HepG2 (cell line): ENCODE results near the gene YBX2. TPM values are rescaled to one million over a fixed set of nuclear protein-coding genes. Genes with fewer than 3 reads are reported as not detected.

ENCODE experiments used
- ATAC-seq: fragments of 200-7000 bp; cut with Tn5 transposase; 3 replicates; pipeline ENCODE4 v1.9.1; 2020; ENCODE audit warnings: mild to moderate bottlenecking, moderate library complexity
- BruUV-seq: library from RNA; stranded (reverse); fragments of 400-500 nt; replicated peaks from 2 replicates; lab custom pipeline; 2021; lab: Mats Ljungman, UMichigan
- CTCF ChIA-PET: fragments of 300-600 bp; formaldehyde crosslinking; extraction: SDS; loops from one replicate; lab custom pipeline; 2021; ENCODE audit warnings: low total read pairs, inconsistent platforms, low intra/inter-chr PET ratio; lab: Yijun Ruan, JAX
- POLR2A ChIA-PET: fragments of 350-600 bp; sonication (Branson Sonifier 250); formaldehyde crosslinking; loops from one replicate; lab custom pipeline; 2020; ENCODE audit warnings: antibody characterized with exemption, inconsistent platforms; lab: Yijun Ruan, JAX
- DNase-seq: peaks from one replicate; pipeline ENCODE4 v3.0.0-alpha.2; 2015; ENCODE audit warnings: low spot score
- FAIRE-seq: peaks from 3 replicates; lab custom pipeline; 2011; peaks lifted over from hg19 to GRCh38; lab: Jason Lieb, UNC
- H2AFZ ChIP-seq: one replicate; pipeline ENCODE4 v1.6.1; 2011; ENCODE audit warnings: low read length, inconsistent platforms
- H3K27ac ChIP-seq: fragments of 300-600 bp; 3 replicates; pipeline ENCODE4 v1.8.0; 2011; ENCODE audit warnings: mixed run types, mild to moderate bottlenecking, mixed read lengths, low read length, inconsistent platforms; ENCODE audit not compliant: insufficient read depth; ENCODE audit errors: extremely low read length
- H3K27me3 ChIP-seq, 2 experiments: fragments of 200-600 bp in 1 of 2; 2 replicates in 1 of 2; 3 replicates in 1 of 2; pipeline versions ENCODE4 v1.6.0 to v1.8.0; 2011; ENCODE audit warnings: low read length in 2 of 2, mild to moderate bottlenecking in 2 of 2, moderate library complexity in 2 of 2, inconsistent platforms in 1 of 2; ENCODE audit not compliant: insufficient read depth in 2 of 2, control insufficient read depth in 1 of 2
- H3K36me3 ChIP-seq, 2 experiments: fragments of 200-600 bp in 1 of 2; replicated peaks in 1 of 2; 2 replicates in 1 of 2; 3 replicates in 1 of 2; pipeline versions ENCODE4 v1.5.1 to v1.8.0; 2011; ENCODE audit warnings: low read length in 2 of 2, inconsistent platforms in 1 of 2; ENCODE audit not compliant: insufficient read depth in 2 of 2, control insufficient read depth in 1 of 2
- H3K4me1 ChIP-seq: 2 replicates; pipeline ENCODE4 v1.5.1; 2012; ENCODE audit warnings: low read length, inconsistent platforms; ENCODE audit not compliant: insufficient read depth
- H3K4me2 ChIP-seq: 2 replicates; pipeline ENCODE4 v1.6.0; 2011; ENCODE audit warnings: low read depth, low read length, inconsistent platforms
- H3K4me3 ChIP-seq, 3 experiments: fragments of 200-600 bp in 1 of 3; sonication (generic), shearing (Covaris generic) in 1 of 3; replicated peaks in 1 of 3; 2 replicates each; pipeline ENCODE4 v1.5.1; 2011 to 2016; ENCODE audit warnings: low read length in 3 of 3, inconsistent platforms in 2 of 3, low read depth in 2 of 3, mild to moderate bottlenecking in 2 of 3, control low read depth in 1 of 3, mixed read lengths in 1 of 3; ENCODE audit not compliant: insufficient read depth in 1 of 3
- H3K79me2 ChIP-seq: one replicate; pipeline ENCODE4 v1.6.1; 2011; ENCODE audit warnings: low read length, inconsistent platforms; ENCODE audit not compliant: insufficient read depth
- H3K9ac ChIP-seq: 2 replicates; pipeline ENCODE4 v1.6.0; 2011; ENCODE audit warnings: mild to moderate bottlenecking, low read depth, low read length, inconsistent platforms; ENCODE audit not compliant: insufficient read depth
- H3K9me3 ChIP-seq: 2 replicates; pipeline ENCODE4 v1.5.1; 2012; ENCODE audit warnings: mild to moderate bottlenecking, low read length
- H4K20me1 ChIP-seq: 2 replicates; pipeline ENCODE4 v1.6.0; 2011; ENCODE audit warnings: inconsistent platforms, mild to moderate bottlenecking, low read length, moderate library complexity; ENCODE audit not compliant: insufficient read depth
- AGO2 ChIP-seq: fragments of 200-400 bp; formaldehyde crosslinking; optimal IDR thresholded peaks from 2 replicates; pipeline ENCODE3; 2017; ENCODE audit warnings: mild to moderate bottlenecking, low read depth, low read length, moderate library complexity
- ARHGAP35 ChIP-seq: sonication (generic); formaldehyde crosslinking; IDR thresholded peaks from 2 replicates; pipeline ENCODE4 v1.9.0; 2022; ENCODE audit warnings: mild to moderate bottlenecking, inconsistent platforms, moderate library complexity, missing genetic modification reagents, borderline replicate concordance
- CENPX ChIP-seq: sonication (generic); formaldehyde crosslinking; IDR thresholded peaks from 2 replicates; pipeline ENCODE4 v1.9.0; 2021; ENCODE audit warnings: mild to moderate bottlenecking, missing genetic modification reagents, moderate library complexity
- FOXM1 ChIP-seq: sonication (generic); formaldehyde crosslinking; IDR thresholded peaks from 2 replicates; pipeline ENCODE4 v1.5.0; 2020; ENCODE audit warnings: missing genetic modification reagents
- GABPA ChIP-seq, 2 experiments: IDR thresholded peaks; 2 replicates each; pipeline ENCODE4 v1.6.1; 2011 to 2016; ENCODE audit warnings: low read depth in 2 of 2, low read length in 1 of 2, missing biosample characterization in 1 of 2, missing genetic modification characterization in 1 of 2
- PAF1 ChIP-seq: IDR thresholded peaks from 2 replicates; pipeline ENCODE4 v1.6.1; 2016; ENCODE audit warnings: missing genetic modification reagents, missing compliant biosample characterization
- PHF5A ChIP-seq: IDR thresholded peaks from one replicate; pipeline ENCODE4 v1.6.1; 2018; ENCODE audit warnings: low read depth, missing genetic modification reagents; ENCODE audit not compliant: unreplicated experiment
- POLR2AphosphoS5 ChIP-seq: IDR thresholded peaks from 2 replicates; pipeline ENCODE4 v1.6.1; 2012; ENCODE audit warnings: low read depth, low read length
- POLR2G ChIP-seq: fragments of 200-400 bp; formaldehyde crosslinking; IDR thresholded peaks from 2 replicates; pipeline ENCODE4 v1.6.1; 2018; ENCODE audit warnings: mild to moderate bottlenecking, low read depth, low read length, moderate library complexity
- RBFOX2 ChIP-seq: fragments of 200-400 bp; formaldehyde crosslinking; IDR thresholded peaks from 2 replicates; pipeline ENCODE4 v1.6.1; 2017; ENCODE audit warnings: low read depth, mild to moderate bottlenecking, low read length
- SMAD3 ChIP-seq: sonication (generic); formaldehyde crosslinking; IDR thresholded peaks from 2 replicates; pipeline ENCODE4 v1.4.0; 2020; ENCODE audit warnings: missing genetic modification reagents
- SSRP1 ChIP-seq: IDR thresholded peaks from 2 replicates; pipeline ENCODE4 v1.6.1; 2016; ENCODE audit warnings: control low read depth
- ZFX ChIP-seq: sonication (generic); formaldehyde crosslinking; IDR thresholded peaks from 2 replicates; pipeline ENCODE4 v1.4.0; 2020; ENCODE audit warnings: mild to moderate bottlenecking, low read depth, missing genetic modification reagents, moderate library complexity
- ZHX2 ChIP-seq, 2 experiments: sonication (generic) in 1 of 2; formaldehyde crosslinking in 1 of 2; IDR thresholded peaks; 2 replicates each; pipeline versions ENCODE4 v1.6.1 to v1.9.0; 2014 to 2022; ENCODE audit warnings: antibody characterized with exemption in 1 of 2, borderline replicate concordance in 1 of 2, inconsistent platforms in 1 of 2, low read depth in 1 of 2, missing genetic modification reagents in 1 of 2
- ZNF343 ChIP-seq: sonication (generic); formaldehyde crosslinking; IDR thresholded peaks from 2 replicates; pipeline ENCODE4 v1.4.0; 2020; ENCODE audit warnings: mild to moderate bottlenecking, missing genetic modification reagents
- ZNF775 ChIP-seq: sonication (generic); formaldehyde crosslinking; IDR thresholded peaks from 2 replicates; pipeline ENCODE4 v1.4.0; 2020; ENCODE audit warnings: missing genetic modification reagents, mild to moderate bottlenecking, moderate library complexity, borderline replicate concordance
- WGBS: methylation state at CpG from one replicate; pipeline ENCODE4 v1.1.6; 2017; ENCODE audit warnings: low lambda C conversion rate; 5-methylcytosine and 5-hydroxymethylcytosine counted together
- in situ Hi-C: cut with HindIII; loops from 2 replicates; pipeline ENCODE4 v1.10.0; 2017; ENCODE audit warnings: low pct_unique_long_range_greater_than_20kb; ENCODE audit not compliant: extremely low pct_ligation_motif_present
- intact Hi-C: fragments of 100-400 bp; cut with micrococcal nuclease; formaldehyde crosslinking; loops from one replicate; pipeline ENCODE4 v1.10.0; 2022; ENCODE audit not compliant: unreplicated experiment
- polyA plus RNA-seq, 8 experiments: library from polyadenylated mRNA; depleted of rRNA in 3 of 8; stranded (reverse) in 7 of 8; unstranded in 1 of 8; fragments of >200 nt; fragmentation: Illumina TruSeq in 4 of 8; extraction: Trizol in 4 of 8; gene quantifications; 2 replicates each; pipeline versions ENCODE4 v1.2.1 to v1.2.3, GENCODE V29; 2011 to 2016; ENCODE audit warnings: low read depth in 4 of 8, missing spikeins in 1 of 8, mixed read lengths in 1 of 8; ENCODE audit not compliant: insufficient read depth in 1 of 8
- total RNA-seq, 5 experiments: library from RNA; depleted of rRNA; stranded (reverse); fragments of >200 nt; fragmentation: Illumina TruSeq; extraction: Trizol; gene quantifications; 2 replicates each; pipeline ENCODE4 v1.2.3, GENCODE V29; 2016; ENCODE audit warnings: low read depth in 1 of 5

The YBX2 gene
- total and polyA plus RNA-seq, 2 of the 13 experiments (the other 11 are each of a cell fraction or from before 2014, with no cell fraction given): 0.12 to 0.22 TPM

DNA sequence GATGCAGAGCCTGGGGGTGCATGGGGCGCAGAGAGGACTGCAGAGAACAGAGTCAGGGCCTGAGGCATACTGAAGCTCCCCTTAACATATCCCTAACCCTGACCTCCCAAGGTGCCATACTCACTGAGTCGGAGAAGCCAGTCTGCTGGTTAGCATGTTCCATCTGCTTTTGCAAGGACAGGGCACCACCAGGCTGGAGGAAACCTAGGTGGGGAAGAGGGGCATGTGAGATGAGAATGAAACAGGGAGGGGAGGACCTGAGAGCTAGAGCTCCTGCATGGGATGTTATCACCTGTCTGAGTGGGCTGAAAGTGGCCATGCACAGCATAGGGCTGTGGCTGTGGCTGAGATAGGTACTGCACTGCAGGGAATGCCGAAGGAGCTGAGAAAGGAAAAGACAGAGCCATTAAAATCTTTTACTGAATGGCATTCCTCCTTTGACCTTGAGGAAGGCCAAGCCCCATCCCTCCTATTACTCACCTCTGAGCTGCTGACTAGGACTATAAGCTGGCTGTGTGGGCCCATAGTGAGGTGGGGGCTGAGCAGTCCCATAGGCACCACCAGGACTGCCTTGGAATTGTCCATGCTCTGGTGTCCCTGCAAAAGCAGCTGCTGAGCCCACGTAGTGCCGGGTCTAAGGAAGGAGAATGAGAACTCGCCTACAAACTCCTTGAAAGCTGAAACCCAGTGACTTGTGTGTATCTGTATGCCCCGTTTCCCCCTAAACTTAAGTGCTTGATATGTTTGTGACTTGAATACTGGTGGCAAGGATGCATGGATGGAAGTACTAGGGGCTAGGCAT lies 18.9 kb upstream of the YBX2 start (continued):
- 0 out of 2 replicates have a peak, but pooled peaks have one; percentile 62 for TF ChIP-seq PAF1
- 0 out of 2 replicates have a peak, but pooled peaks have one; percentile 44 for TF ChIP-seq RBFOX2

DNA sequence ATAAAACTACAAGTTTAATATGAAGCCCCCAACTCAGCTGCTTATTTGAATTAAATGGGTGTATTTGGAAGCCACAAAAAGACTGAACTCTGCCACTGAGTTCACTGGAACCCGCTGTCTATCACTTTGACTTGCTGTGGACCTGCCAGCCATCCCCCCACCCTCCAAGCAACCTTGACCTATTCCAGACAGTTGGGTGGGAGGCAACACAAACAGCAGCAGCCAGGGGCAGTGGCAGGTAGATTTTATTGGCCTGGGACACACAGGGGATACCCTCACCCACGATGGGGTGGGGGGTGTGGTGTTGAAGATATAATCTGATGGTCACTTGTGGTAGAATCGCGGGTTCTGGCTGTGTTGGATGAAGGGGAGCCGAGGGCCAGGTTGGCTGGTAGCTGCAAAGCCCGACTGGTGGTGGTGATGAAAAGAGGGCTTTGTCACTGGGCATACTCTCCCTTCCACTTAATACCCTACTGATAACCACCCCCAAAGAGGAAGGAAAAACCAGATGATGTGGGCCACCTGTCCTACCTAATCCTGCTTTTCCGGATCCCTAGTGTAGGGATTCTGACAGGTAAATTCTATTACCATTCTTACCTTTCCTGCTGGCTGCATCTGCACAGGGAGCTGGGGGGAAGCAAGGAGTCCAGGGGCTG lies 18.1 kb upstream of the YBX2 start:
- no peak overlapping the region for H3K4me3 ChIP-seq
- intact Hi-C loops: no loop called here
- TF ChIP-seq ARHGAP35: no peak
- TF ChIP-seq AGO2: peak; percentile 72
- no peak for TF ChIP-seq ZFX (CRISPR knock-in tag)
- TF ChIP-seq ZHX2 (IDR thresholded peaks at IDR 0.05; ENCODE audit: low read depth): no peak
- TF ChIP-seq ZHX2 (CRISPR knock-in tag; IDR thresholded peaks at IDR 0.05; ENCODE audit: borderline replicate concordance): no peak
- TF ChIP-seq GABPA (IDR thresholded peaks at IDR 0.05; ENCODE audit: low read depth, low read length): no peak
- no peak for TF ChIP-seq GABPA (CRISPR knock-in tag; IDR thresholded peaks at IDR 0.05; ENCODE audit: low read depth)
- no peak for TF ChIP-seq CENPX (CRISPR knock-in tag)
- no peak for TF ChIP-seq FOXM1 (CRISPR knock-in tag)
- peak; percentile 57 for TF ChIP-seq POLR2G
- TF ChIP-seq SSRP1: peak; percentile 51; the same call in 1 of the 2 replicates
- TF ChIP-seq SMAD3 (CRISPR knock-in tag): no peak
- TF ChIP-seq ZNF775 (CRISPR knock-in tag): no peak
- TF ChIP-seq POLR2AphosphoS5: peak; percentile 34
- TF ChIP-seq PHF5A (CRISPR knock-in tag): no peak
- no peak for TF ChIP-seq ZNF343

More for the DNA sequence above, 18.1 kb upstream of the YBX2 start:
- peaks cover 55% of the 10 kb centered on the region for H3K4me1 ChIP-seq
- H3K9ac ChIP-seq: no peak overlapping the region
- peaks cover 21 to 47% of the 10 kb centered on the region in 2 experiments for H3K36me3 ChIP-seq
- peaks cover 53% of the 10 kb centered on the region for H4K20me1 ChIP-seq
- peaks cover 50% of the 10 kb centered on the region for H3K79me2 ChIP-seq
- no peak overlapping the region for H2AFZ ChIP-seq
- 93% methylated on average over 5 of the region's 7 CpGs for WGBS
- in situ Hi-C loops: no loop called here
- DNase-seq (no peak), ATAC-seq (no peak), FAIRE-seq (no peak)
- no TSS peak for BruUV-seq
- no peak overlapping the region for H3K4me2 ChIP-seq
- POLR2A ChIA-PET: interaction anchor here (0.5 to 5.8 kb wide), 13 partner anchors 17 to 272 kb away, joined by 3 to 47 read pairs (median 4); partner anchors contain the start of genes ACADVL, ACAP1, DLG4 and GABARAP
- no peaks in the 10 kb centered on the region for H3K27me3 ChIP-seq
- no peaks in the 10 kb centered on the region for H3K9me3 ChIP-seq
- H3K27ac ChIP-seq: no peak overlapping the region
- CTCF ChIA-PET: no interaction called here
